HepG2 (cell line): ENCODE data around the gene FOCAD. TPM values are rescaled to one million over a fixed set of nuclear protein-coding genes. Genes with fewer than 3 reads are reported as not detected.
A peak's percentile ranks its signal among the peaks of the same experiment; 100 is the strongest.

Experiments
- AGO1 ChIP-seq: fragments of 200-400 bp; formaldehyde crosslinking; IDR thresholded peaks from 2 replicates; pipeline ENCODE4 v1.6.1; 2017; ENCODE audit warnings: mild to moderate bottlenecking, low read depth, low read length, moderate library complexity; ENCODE audit not compliant: poor library complexity, severe bottlenecking
- CCAR2 ChIP-seq: fragments of 200-400 bp; formaldehyde crosslinking; optimal IDR thresholded peaks from 2 replicates; pipeline ENCODE3; 2018; ENCODE audit warnings: low read depth, mild to moderate bottlenecking, low read length, moderate library complexity
- CCDC6 ChIP-seq: sonication (generic); formaldehyde crosslinking; IDR thresholded peaks from 2 replicates; pipeline ENCODE4 v1.8.1; 2022; ENCODE audit warnings: mild to moderate bottlenecking, missing genetic modification reagents, moderate library complexity
- FIP1L1 ChIP-seq: fragments of 200-400 bp; formaldehyde crosslinking; IDR thresholded peaks from 2 replicates; pipeline ENCODE4 v1.6.1; 2018; ENCODE audit warnings: low read depth, mild to moderate bottlenecking, low read length, moderate library complexity, borderline replicate concordance; ENCODE audit not compliant: insufficient read depth
- FLYWCH1 ChIP-seq: sonication (generic); formaldehyde crosslinking; IDR thresholded peaks from 2 replicates; pipeline ENCODE4 v1.8.1; 2023; ENCODE audit warnings: mild to moderate bottlenecking, missing genetic modification reagents
- GATA4 ChIP-seq: sonication (generic); IDR thresholded peaks from 2 replicates; pipeline ENCODE4 v1.6.1; 2016; ENCODE audit warnings: antibody characterized with exemption, low read depth, borderline replicate concordance
- HMG20B ChIP-seq: conservative IDR thresholded peaks from 2 replicates; pipeline ENCODE4 v1.6.1; 2016; ENCODE audit warnings: missing genetic modification reagents, missing compliant biosample characterization
- HOXA9 ChIP-seq: sonication (generic); formaldehyde crosslinking; IDR thresholded peaks from 2 replicates; pipeline ENCODE4 v1.8.1; 2022; ENCODE audit warnings: missing genetic modification reagents, mild to moderate bottlenecking, moderate library complexity, borderline replicate concordance
- MIER3 ChIP-seq: IDR thresholded peaks from 2 replicates; pipeline ENCODE4 v1.6.1; 2016; ENCODE audit warnings: missing compliant biosample characterization, borderline replicate concordance
- MXI1 ChIP-seq: IDR thresholded peaks from 3 replicates; pipeline ENCODE4 v1.6.1; 2012; ENCODE audit warnings: low read depth, low read length, inconsistent platforms, borderline replicate concordance
- NR2F2 ChIP-seq: IDR thresholded peaks from 2 replicates; pipeline ENCODE4 v1.6.1; 2012; ENCODE audit warnings: low read depth, inconsistent platforms, borderline replicate concordance
- SATB2 ChIP-seq: sonication (generic); formaldehyde crosslinking; IDR thresholded peaks from 2 replicates; pipeline ENCODE4 v1.5.0; 2020; ENCODE audit warnings: missing genetic modification reagents
- SP5 ChIP-seq: IDR thresholded peaks from 2 replicates; pipeline ENCODE4 v1.6.1; 2016; ENCODE audit warnings: low read depth, borderline replicate concordance
- TARDBP ChIP-seq: sonication (generic); formaldehyde crosslinking; IDR thresholded peaks from 2 replicates; pipeline ENCODE4 v1.8.0; 2022; ENCODE audit warnings: mild to moderate bottlenecking, missing genetic modification reagents
- TBX2 ChIP-seq: sonication (generic); formaldehyde crosslinking; IDR thresholded peaks from 2 replicates; pipeline ENCODE4 v1.5.0; 2020; ENCODE audit warnings: missing genetic modification reagents, mild to moderate bottlenecking, borderline replicate concordance
- TFAP4 ChIP-seq: sonication (generic); IDR thresholded peaks from 2 replicates; pipeline ENCODE4 v1.6.1; 2016; ENCODE audit warnings: low read depth, borderline replicate concordance
- ZFYVE20 ChIP-seq: sonication (generic); formaldehyde crosslinking; IDR thresholded peaks from 2 replicates; pipeline ENCODE4 v1.8.0; 2023; ENCODE audit warnings: low read depth, mild to moderate bottlenecking, moderate library complexity, missing genetic modification reagents, borderline replicate concordance
- ZNF143 ChIP-seq: sonication (generic); formaldehyde crosslinking; IDR thresholded peaks from 2 replicates; pipeline ENCODE4 v1.4.0; 2020; ENCODE audit warnings: missing genetic modification reagents
- ZNF468 ChIP-seq: sonication (generic); formaldehyde crosslinking; IDR thresholded peaks from 2 replicates; pipeline ENCODE4 v1.8.0; 2022; ENCODE audit warnings: mild to moderate bottlenecking, moderate library complexity, missing genetic modification reagents
- polyA plus RNA-seq, 8 experiments: library from polyadenylated mRNA; depleted of rRNA in 3 of 8; stranded (reverse) in 7 of 8; unstranded in 1 of 8; fragments of >200 nt; fragmentation: Illumina TruSeq in 4 of 8; extraction: Trizol in 4 of 8; gene quantifications; 2 replicates each; pipeline versions ENCODE4 v1.2.1 to v1.2.3, GENCODE V29; 2011 to 2016; ENCODE audit warnings: low read depth in 4 of 8, missing spikeins in 1 of 8, mixed read lengths in 1 of 8; ENCODE audit not compliant: insufficient read depth in 1 of 8
- total RNA-seq, 5 experiments: library from RNA; depleted of rRNA; stranded (reverse); fragments of >200 nt; fragmentation: Illumina TruSeq; extraction: Trizol; gene quantifications; 2 replicates each; pipeline ENCODE4 v1.2.3, GENCODE V29; 2016; ENCODE audit warnings: low read depth in 1 of 5
- TF ChIP-seq, protein P1 (sequence below): sonication (generic); formaldehyde crosslinking; IDR thresholded peaks from 2 replicates; pipeline ENCODE4; 2020; ENCODE audit warnings: missing genetic modification reagents, mild to moderate bottlenecking, borderline replicate concordance
- TF ChIP-seq, protein P2 (sequence below): sonication (generic); formaldehyde crosslinking; IDR thresholded peaks from 2 replicates; pipeline ENCODE4 v1.4.0; 2020; ENCODE audit warnings: missing genetic modification reagents
- TF ChIP-seq, protein P3 (sequence below): sonication (generic); formaldehyde crosslinking; IDR thresholded peaks from 2 replicates; pipeline ENCODE4 v1.5.1; 2020; ENCODE audit warnings: missing genetic modification reagents, mild to moderate bottlenecking, borderline replicate concordance

FOCAD gene
- total and polyA plus RNA-seq, 2 of the 13 experiments (the other 11 are each of a cell fraction or from before 2014, with no cell fraction given): 18.0 to 31.1 TPM

DNA sequence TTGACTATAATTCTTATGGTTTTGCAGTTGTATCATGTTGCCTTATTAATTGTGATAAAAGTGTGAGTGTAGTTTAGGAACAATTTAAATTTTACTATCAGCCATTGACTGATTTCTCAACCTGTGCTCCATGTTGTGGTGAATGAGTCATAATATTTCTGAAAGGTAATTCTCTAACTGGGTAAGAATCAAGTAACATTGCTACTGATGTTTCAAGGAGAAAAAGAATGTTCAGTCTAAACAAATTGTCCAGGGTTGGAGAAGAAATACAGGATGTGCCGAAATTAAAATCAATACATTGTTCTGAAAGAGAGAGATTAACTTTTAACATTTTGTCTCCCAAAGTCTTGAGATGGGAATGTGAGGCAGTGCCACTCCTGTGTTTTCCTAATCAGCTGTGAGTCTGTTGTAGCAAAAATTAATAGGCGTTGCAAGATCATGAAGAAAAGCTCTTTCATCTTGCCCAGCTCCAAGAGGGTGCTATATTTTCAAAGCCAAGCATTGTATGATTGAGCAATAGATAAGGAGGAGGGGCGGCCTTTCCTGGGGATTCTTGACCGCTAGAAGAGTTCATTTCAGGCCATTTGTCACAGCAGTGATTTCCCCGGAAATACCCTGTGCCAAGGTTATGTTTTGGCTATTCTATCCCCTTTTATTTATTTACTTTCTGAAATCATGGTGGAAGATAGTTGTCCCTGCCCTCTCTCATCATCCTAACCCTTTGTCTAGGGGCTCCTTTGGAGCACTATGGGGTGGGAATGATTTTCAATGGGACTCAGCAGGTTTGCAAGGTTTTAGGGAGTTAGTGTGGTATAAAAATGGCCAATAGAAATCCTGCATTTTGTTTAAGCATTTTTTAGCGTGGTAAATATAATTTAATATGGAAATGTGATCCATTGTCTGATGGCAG, 151.6 kb downstream of the FOCAD start (continued):
- TF ChIP-seq ZFYVE20 (no peak), MIER3 (CRISPR knock-in tag) (peak; percentile 81; the same call in 1 of the 2 replicates), ZNF468 (CRISPR knock-in tag) (no peak), HOXA9 (CRISPR knock-in tag) (no peak), NR2F2 (0 out of 2 replicates have a peak, but pooled peaks have one; percentile 49), TFAP4 (peak; percentile 84), TBX2 (peak; percentile 83), SATB2 (CRISPR knock-in tag) (no peak), HMG20B (peak; percentile 98), FIP1L1 (no peak), MXI1 (0 out of 3 replicates have a peak, but pooled peaks have one; percentile 30), FLYWCH1 (CRISPR knock-in tag) (no peak), AGO1 (no peak), TARDBP (CRISPR knock-in tag) (peak; percentile 63), GATA4 (peak; percentile 54; the same call in 1 of the 2 replicates), CCDC6 (peak; percentile 37; the same call in 1 of the 2 replicates), CCAR2 (no peak), ZNF143 (no peak), SP5 (CRISPR knock-in tag) (peak; percentile 87)
- TF ChIP-seq, protein P1, sequence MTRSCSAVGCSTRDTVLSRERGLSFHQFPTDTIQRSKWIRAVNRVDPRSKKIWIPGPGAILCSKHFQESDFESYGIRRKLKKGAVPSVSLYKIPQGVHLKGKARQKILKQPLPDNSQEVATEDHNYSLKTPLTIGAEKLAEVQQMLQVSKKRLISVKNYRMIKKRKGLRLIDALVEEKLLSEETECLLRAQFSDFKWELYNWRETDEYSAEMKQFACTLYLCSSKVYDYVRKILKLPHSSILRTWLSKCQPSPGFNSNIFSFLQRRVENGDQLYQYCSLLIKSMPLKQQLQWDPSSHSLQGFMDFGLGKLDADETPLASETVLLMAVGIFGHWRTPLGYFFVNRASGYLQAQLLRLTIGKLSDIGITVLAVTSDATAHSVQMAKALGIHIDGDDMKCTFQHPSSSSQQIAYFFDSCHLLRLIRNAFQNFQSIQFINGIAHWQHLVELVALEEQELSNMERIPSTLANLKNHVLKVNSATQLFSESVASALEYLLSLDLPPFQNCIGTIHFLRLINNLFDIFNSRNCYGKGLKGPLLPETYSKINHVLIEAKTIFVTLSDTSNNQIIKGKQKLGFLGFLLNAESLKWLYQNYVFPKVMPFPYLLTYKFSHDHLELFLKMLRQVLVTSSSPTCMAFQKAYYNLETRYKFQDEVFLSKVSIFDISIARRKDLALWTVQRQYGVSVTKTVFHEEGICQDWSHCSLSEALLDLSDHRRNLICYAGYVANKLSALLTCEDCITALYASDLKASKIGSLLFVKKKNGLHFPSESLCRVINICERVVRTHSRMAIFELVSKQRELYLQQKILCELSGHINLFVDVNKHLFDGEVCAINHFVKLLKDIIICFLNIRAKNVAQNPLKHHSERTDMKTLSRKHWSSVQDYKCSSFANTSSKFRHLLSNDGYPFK (CRISPR knock-in tag): no peak
- TF ChIP-seq, protein P2, sequence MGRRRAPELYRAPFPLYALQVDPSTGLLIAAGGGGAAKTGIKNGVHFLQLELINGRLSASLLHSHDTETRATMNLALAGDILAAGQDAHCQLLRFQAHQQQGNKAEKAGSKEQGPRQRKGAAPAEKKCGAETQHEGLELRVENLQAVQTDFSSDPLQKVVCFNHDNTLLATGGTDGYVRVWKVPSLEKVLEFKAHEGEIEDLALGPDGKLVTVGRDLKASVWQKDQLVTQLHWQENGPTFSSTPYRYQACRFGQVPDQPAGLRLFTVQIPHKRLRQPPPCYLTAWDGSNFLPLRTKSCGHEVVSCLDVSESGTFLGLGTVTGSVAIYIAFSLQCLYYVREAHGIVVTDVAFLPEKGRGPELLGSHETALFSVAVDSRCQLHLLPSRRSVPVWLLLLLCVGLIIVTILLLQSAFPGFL (CRISPR knock-in tag): no peak
- TF ChIP-seq, protein P3, sequence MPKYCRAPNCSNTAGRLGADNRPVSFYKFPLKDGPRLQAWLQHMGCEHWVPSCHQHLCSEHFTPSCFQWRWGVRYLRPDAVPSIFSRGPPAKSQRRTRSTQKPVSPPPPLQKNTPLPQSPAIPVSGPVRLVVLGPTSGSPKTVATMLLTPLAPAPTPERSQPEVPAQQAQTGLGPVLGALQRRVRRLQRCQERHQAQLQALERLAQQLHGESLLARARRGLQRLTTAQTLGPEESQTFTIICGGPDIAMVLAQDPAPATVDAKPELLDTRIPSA: no peak
